Bronchial epithelial cell (primary cell): Measurements from ENCODE around the gene ELMO1. TPM values are rescaled to one million over a fixed set of nuclear protein-coding genes. Genes with fewer than 3 reads are reported as not detected.

Source experiments
- DNase-seq: peaks from one replicate; pipeline ENCODE4 v3.0.0-alpha.2; 2010; ENCODE audit warnings: low read depth
- FAIRE-seq: peaks from 2 replicates; lab custom pipeline; 2011; peaks lifted over from hg19 to GRCh38; lab: Jason Lieb, UNC
- H3K27me3 ChIP-seq: 2 replicates; pipeline ENCODE4 v1.5.1; 2011; ENCODE audit warnings: low read length; ENCODE audit not compliant: control insufficient read depth, insufficient read depth
- H3K36me3 ChIP-seq: 2 replicates; pipeline ENCODE4 v1.5.1; 2011; ENCODE audit warnings: low read length; ENCODE audit not compliant: control insufficient read depth, insufficient read depth
- H3K4me3 ChIP-seq: 2 replicates; pipeline ENCODE4 v1.5.1; 2011; ENCODE audit warnings: mild to moderate bottlenecking, low read depth, low read length, control low read depth
- CTCF ChIP-seq: IDR thresholded peaks from 2 replicates; pipeline ENCODE4 v1.5.1; 2011; ENCODE audit warnings: mild to moderate bottlenecking, moderate library complexity, low read length, control low read depth, inconsistent platforms; ENCODE audit not compliant: insufficient read depth, severe bottlenecking
- total RNA-seq: library from RNA; depleted of rRNA; stranded (reverse); fragments of >200 nt; gene quantifications from 2 replicates; pipeline ENCODE4 v1.2.1, GENCODE V29; 2014

The ELMO1 gene
- total RNA-seq, 1 donor from 2014 or later, result under 0.01 TPM

GRCh38 chr7:37441816-37442215, 6.8 kb downstream of the ELMO1 start:
- Histone ChIP-seq H3K36me3 (no peaks in the 10 kb centered on the region), H3K4me3 (no peak overlapping the region), H3K27me3 (no peaks in the 10 kb centered on the region)
- no peak for TF ChIP-seq CTCF
- FAIRE-seq (no peak), DNase-seq (no peak)

GRCh38 chr7:37441386-37441760, 7.3 kb downstream of the ELMO1 start:
- FAIRE-seq (no peak), DNase-seq (no peak)
- H3K4me3 ChIP-seq, result no peak overlapping the region
- H3K36me3 ChIP-seq, result no peaks in the 10 kb centered on the region
- TF ChIP-seq CTCF, result no peak
- no peaks in the 10 kb centered on the region for H3K27me3 ChIP-seq

GRCh38 chr7:37440738-37441385, 7.8 kb downstream of the ELMO1 start:
- no peak for TF ChIP-seq CTCF

GRCh38 chr7:37439653-37440026, 9.0 kb downstream of the ELMO1 start:
- Histone ChIP-seq H3K36me3 (no peaks in the 10 kb centered on the region), H3K4me3 (no peak overlapping the region), H3K27me3 (no peaks in the 10 kb centered on the region)
- no peak for TF ChIP-seq CTCF
- no peak for DNase-seq
- no peak for FAIRE-seq

More at GRCh38 chr7:37440738-37441385, 7.8 kb downstream of the ELMO1 start:
- Histone ChIP-seq H3K36me3 (no peaks in the 10 kb centered on the region), H3K4me3 (no peak overlapping the region), H3K27me3 (no peaks in the 10 kb centered on the region)
- FAIRE-seq (no peak), DNase-seq (no peak)

- H3K4me3 ChIP-seq, result no peak overlapping the region
- no peaks in the 10 kb centered on the region for H3K36me3 ChIP-seq
- TF ChIP-seq CTCF, result no peak
- H3K27me3 ChIP-seq, result no peaks in the 10 kb centered on the region
- FAIRE-seq (no peak), DNase-seq (no peak)
These were observed 9.6 kb downstream of the ELMO1 start for GRCh38 chr7:37438906-37439652.
